ENCODE measurements around the gene AMDHD1.

The AMDHD1 gene

DNA sequence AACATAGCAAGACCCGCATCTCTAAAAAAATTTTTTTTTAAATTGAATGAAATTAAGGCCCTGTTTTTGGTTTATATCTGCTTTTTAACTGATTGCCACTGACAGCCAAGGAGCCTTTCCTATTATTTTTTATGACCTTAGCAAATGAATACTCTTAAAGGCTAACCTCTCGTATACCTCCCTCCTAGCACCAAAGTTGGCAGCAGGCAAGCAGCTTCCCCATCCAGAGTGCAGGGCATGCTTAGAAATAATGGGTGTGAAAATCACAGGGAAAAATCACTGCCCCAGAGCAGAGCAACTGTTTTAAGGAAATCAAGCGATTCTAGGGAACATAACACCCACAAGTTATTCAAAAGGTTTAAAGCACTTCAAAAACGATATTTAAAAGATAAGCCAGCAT, 32.4 kb downstream of the AMDHD1 start:
- H3K36me3 Mint-ChIP-seq, result peaks cover 4% of the 10 kb centered on the region in 2 donors
- ATAC-seq (replicated peaks) (no peak), DNase-seq (no peak)
- H3K27me3 Mint-ChIP-seq, result no peaks in the 10 kb centered on the region
- no peak overlapping the region for H3K4me3 Mint-ChIP-seq
- H3K4me1 Mint-ChIP-seq, result peaks cover 0 to 17% of the 10 kb centered on the region in 2 donors
- H3K27ac Mint-ChIP-seq, result no peak overlapping the region
- H3K9me3 Mint-ChIP-seq, result no peaks in the 10 kb centered on the region

GRCh38 chr12:95976416-95976832, 33.3 kb downstream of the AMDHD1 start:
- no peaks in the 10 kb centered on the region for H3K9me3 Mint-ChIP-seq
- H3K27ac Mint-ChIP-seq, result no peak overlapping the region
- H3K4me3 Mint-ChIP-seq, result no peak overlapping the region
- peaks cover 4% of the 10 kb centered on the region in 2 donors for H3K36me3 Mint-ChIP-seq
- peaks cover 0 to 17% of the 10 kb centered on the region in 2 donors for H3K4me1 Mint-ChIP-seq
- DNase-seq, result no peak
- no peak for ATAC-seq (replicated peaks)
- no peaks in the 10 kb centered on the region for H3K27me3 Mint-ChIP-seq

DNA sequence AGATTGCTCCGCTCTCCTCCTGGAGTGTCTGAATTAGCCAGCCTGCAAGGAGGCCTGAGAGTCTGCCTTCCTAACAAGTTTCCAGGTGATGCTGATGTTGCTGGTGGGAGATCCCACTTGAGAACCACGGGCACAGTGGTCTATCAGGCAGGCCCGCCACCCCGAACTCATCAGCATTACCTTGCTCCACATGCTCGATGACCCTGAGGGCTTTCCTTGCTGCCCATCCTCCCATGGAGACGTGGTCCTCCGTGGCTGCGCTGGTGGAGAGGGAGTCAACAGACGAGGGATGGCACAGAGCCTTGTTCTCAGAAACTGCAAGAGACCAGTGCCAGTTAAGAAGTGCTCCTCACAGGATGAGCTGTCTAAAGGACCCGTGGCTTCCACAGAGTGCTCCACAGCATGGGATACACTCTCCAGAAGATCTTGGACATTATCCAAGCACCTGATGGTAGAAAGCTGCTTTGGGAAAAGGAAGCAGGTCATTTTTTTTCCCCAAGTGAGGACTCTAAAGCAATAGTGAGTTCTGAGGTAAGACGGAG, 34.7 kb downstream of the AMDHD1 start:
- ATAC-seq (replicated peaks) (no peak), DNase-seq (no peak)
- Mint-ChIP-seq H3K27me3 (no peaks in the 10 kb centered on the region), H3K27ac (no peak overlapping the region), H3K36me3 (peaks cover 4% of the 10 kb centered on the region in 2 donors), H3K4me3 (no peak overlapping the region), H3K4me1 (peaks cover 0 to 13% of the 10 kb centered on the region in 2 donors), H3K9me3 (no peaks in the 10 kb centered on the region)

DNA sequence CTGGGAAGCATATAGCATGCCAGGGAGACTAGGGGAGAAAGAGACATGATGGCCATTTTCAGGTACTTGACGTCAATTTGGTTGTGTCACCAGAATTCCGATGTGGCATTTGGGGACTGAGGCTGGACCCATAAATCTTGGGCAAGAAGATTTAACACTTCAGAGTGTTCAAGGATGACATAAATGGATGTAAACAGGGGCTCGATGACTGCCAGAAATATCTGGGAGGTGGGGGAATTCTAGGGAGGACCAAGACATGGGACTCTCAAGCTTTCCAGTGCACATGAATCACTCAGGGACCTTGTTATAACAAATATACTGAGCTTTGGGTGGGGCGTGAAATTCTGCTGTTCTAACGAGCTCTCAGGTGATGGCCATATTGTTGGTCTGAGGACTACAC, 35.2 kb downstream of the AMDHD1 start:
- ATAC-seq (replicated peaks) (no peak), DNase-seq (no peak)
- H3K9me3 Mint-ChIP-seq, result no peaks in the 10 kb centered on the region
- peaks cover 3 to 4% of the 10 kb centered on the region in 2 donors for H3K36me3 Mint-ChIP-seq
- H3K4me3 Mint-ChIP-seq, result no peak overlapping the region
- H3K27ac Mint-ChIP-seq, result no peak overlapping the region
- no peaks in the 10 kb centered on the region for H3K27me3 Mint-ChIP-seq
- peaks cover 0 to 8% of the 10 kb centered on the region in 2 donors for H3K4me1 Mint-ChIP-seq

GRCh38 chr12:95978774-95979173, 35.6 kb downstream of the AMDHD1 start:
- H3K9me3 Mint-ChIP-seq, result no peaks in the 10 kb centered on the region
- peaks cover 0 to 6% of the 10 kb centered on the region in 2 donors for H3K4me1 Mint-ChIP-seq
- no peak for ATAC-seq (replicated peaks)
- DNase-seq, result no peak
- H3K27me3 Mint-ChIP-seq, result no peaks in the 10 kb centered on the region
- no peak overlapping the region for H3K4me3 Mint-ChIP-seq
- peaks cover 0 to 2% of the 10 kb centered on the region in 2 donors for H3K36me3 Mint-ChIP-seq
- H3K27ac Mint-ChIP-seq, result no peak overlapping the region

- Mint-ChIP-seq H3K27me3 (no peaks in the 10 kb centered on the region), H3K4me1 (no peaks in the 10 kb centered on the region)
- no peak for ATAC-seq (replicated peaks)
Observed at GRCh38 chr12:95980437-95980836, 37.3 kb downstream of the AMDHD1 start.

GRCh38 chr12:95982602-95983001, 39.5 kb downstream of the AMDHD1 start:
- Mint-ChIP-seq H3K27ac (no peak overlapping the region), H3K4me1 (no peaks in the 10 kb centered on the region), H3K4me3 (no peak overlapping the region), H3K9me3 (no peaks in the 10 kb centered on the region), H3K36me3 (peaks cover 0 to 3% of the 10 kb centered on the region in 2 donors), H3K27me3 (no peaks in the 10 kb centered on the region)
- DNase-seq (no peak), ATAC-seq (replicated peaks) (no peak)

More at GRCh38 chr12:95980437-95980836, 37.3 kb downstream of the AMDHD1 start:
- Mint-ChIP-seq H3K9me3 (no peaks in the 10 kb centered on the region), H3K27ac (no peak overlapping the region), H3K4me3 (no peak overlapping the region), H3K36me3 (peaks cover 0 to 2% of the 10 kb centered on the region in 2 donors)
- no peak for DNase-seq

DNA sequence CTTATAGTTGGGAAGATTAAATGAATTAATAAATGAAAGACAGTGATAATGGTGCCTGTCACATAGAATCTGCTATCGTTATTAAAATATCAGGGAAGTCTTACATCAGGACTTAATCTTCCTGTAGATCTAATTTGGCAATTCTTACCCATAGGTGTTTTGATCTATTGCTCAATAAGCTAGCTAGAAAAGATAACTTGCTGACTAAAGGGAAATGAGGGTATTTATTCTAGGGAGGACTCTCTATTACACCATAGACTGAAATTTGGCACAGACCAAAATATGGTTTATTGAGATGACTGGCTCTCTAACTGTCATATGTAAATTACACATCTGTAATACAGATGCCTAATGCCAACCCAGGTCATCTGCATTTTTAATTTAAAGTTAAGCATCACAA, 41.6 kb downstream of the AMDHD1 start:
- no peak for ATAC-seq (replicated peaks)
- DNase-seq, result no peak
- H3K27ac Mint-ChIP-seq, result no peak overlapping the region
- H3K4me1 Mint-ChIP-seq, result no peaks in the 10 kb centered on the region
- H3K36me3 Mint-ChIP-seq, result peaks cover 2 to 10% of the 10 kb centered on the region in 2 donors
- H3K27me3 Mint-ChIP-seq, result no peaks in the 10 kb centered on the region
- no peak overlapping the region for H3K4me3 Mint-ChIP-seq
- H3K9me3 Mint-ChIP-seq, result no peaks in the 10 kb centered on the region

- Mint-ChIP-seq H3K4me1 (no peaks in the 10 kb centered on the region), H3K9me3 (no peaks in the 10 kb centered on the region), H3K36me3 (peaks cover 2 to 13% of the 10 kb centered on the region in 2 donors), H3K27ac (no peak overlapping the region), H3K27me3 (no peaks in the 10 kb centered on the region), H3K4me3 (no peak overlapping the region)
- ATAC-seq (replicated peaks), result no peak
- no peak for DNase-seq
Observed at GRCh38 chr12:95986635-95987570, 43.8 kb downstream of the AMDHD1 start.

GRCh38 chr12:95988506-95989275, 45.6 kb downstream of the AMDHD1 start:
- DNase-seq, result no peak
- no peak overlapping the region for H3K27ac Mint-ChIP-seq
- H3K9me3 Mint-ChIP-seq, result no peaks in the 10 kb centered on the region
- H3K27me3 Mint-ChIP-seq, result no peaks in the 10 kb centered on the region
- peaks cover 3 to 6% of the 10 kb centered on the region in 2 donors for H3K4me1 Mint-ChIP-seq
- H3K4me3 Mint-ChIP-seq, result no peak overlapping the region
- H3K36me3 Mint-ChIP-seq, result peaks cover 8 to 19% of the 10 kb centered on the region in 2 donors
- no peak for ATAC-seq (replicated peaks)

- DNase-seq (no peak), ATAC-seq (replicated peaks) (no peak)
- Mint-ChIP-seq H3K4me3 (no peak overlapping the region), H3K27ac (no peak overlapping the region), H3K27me3 (no peaks in the 10 kb centered on the region), H3K36me3 (peaks cover 8 to 19% of the 10 kb centered on the region in 2 donors), H3K4me1 (peaks cover 3 to 6% of the 10 kb centered on the region in 2 donors), H3K9me3 (no peaks in the 10 kb centered on the region)
Observed at GRCh38 chr12:95989504-95990123, 46.5 kb downstream of the AMDHD1 start.

DNA sequence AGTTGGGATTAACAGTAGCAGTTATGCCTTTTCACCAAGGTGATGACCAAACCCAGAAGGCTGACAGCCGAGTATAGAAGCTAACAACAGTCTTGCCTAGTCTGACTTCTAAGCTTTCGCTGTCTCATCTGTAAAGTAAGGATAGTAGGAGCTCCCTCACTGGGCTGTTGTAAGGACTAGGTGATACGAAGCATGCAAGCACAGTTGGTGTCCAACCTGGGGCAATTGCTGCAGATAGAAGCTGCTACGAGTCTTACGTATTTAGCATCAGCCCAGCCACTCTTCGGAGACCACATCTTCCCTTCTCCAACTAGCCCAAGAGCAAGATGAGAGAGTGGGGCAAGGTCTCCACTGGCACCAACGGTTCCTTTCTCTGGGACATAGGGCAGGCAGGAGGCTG, 47.0 kb downstream of the AMDHD1 start:
- Mint-ChIP-seq H3K4me3 (no peak overlapping the region), H3K27ac (no peak overlapping the region), H3K4me1 (peaks cover 3 to 6% of the 10 kb centered on the region in 2 donors), H3K27me3 (no peaks in the 10 kb centered on the region), H3K9me3 (no peaks in the 10 kb centered on the region), H3K36me3 (peaks cover 8 to 19% of the 10 kb centered on the region in 2 donors)
- ATAC-seq (replicated peaks) (no peak), DNase-seq (no peak)

DNA sequence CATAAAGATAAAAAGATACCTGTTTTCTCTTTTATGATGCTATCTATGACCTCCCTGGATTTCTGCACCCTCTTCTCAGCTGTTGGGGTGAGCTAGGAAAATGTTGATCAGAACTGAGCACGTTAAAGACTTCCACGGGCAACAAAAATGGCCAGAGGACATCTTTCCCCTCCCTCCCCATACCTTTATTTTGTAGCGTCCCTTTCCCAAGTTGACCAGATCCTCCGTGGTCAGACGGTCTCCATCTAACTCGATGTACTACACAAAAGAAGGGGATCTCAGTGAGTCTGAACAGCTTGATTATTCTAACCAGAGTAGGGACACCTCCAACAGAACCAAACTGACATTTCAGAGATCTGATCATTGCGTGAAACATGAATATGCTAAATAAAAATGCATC, 50.8 kb downstream of the AMDHD1 start:
- peaks cover 10 to 12% of the 10 kb centered on the region in 2 donors for H3K4me1 Mint-ChIP-seq
- H3K27ac Mint-ChIP-seq, result no peak overlapping the region
- peaks cover 12 to 20% of the 10 kb centered on the region in 2 donors for H3K36me3 Mint-ChIP-seq
- no peak for DNase-seq
- no peak for ATAC-seq (replicated peaks)
- H3K4me3 Mint-ChIP-seq, result no peak overlapping the region
- no peaks in the 10 kb centered on the region for H3K9me3 Mint-ChIP-seq
- H3K27me3 Mint-ChIP-seq, result no peaks in the 10 kb centered on the region

GRCh38 chr12:95994476-95994875, 51.3 kb downstream of the AMDHD1 start:
- DNase-seq (no peak), ATAC-seq (replicated peaks) (no peak)
- no peak overlapping the region for H3K27ac Mint-ChIP-seq
- H3K36me3 Mint-ChIP-seq, result peaks cover 12 to 20% of the 10 kb centered on the region in 2 donors
- no peak overlapping the region for H3K4me3 Mint-ChIP-seq
- H3K27me3 Mint-ChIP-seq, result no peaks in the 10 kb centered on the region
- H3K9me3 Mint-ChIP-seq, result no peaks in the 10 kb centered on the region
- H3K4me1 Mint-ChIP-seq, result peaks cover 13 to 17% of the 10 kb centered on the region in 2 donors
